ENCODE results near the gene NEURL1. TPM values are rescaled to one million over a fixed set of nuclear protein-coding genes. Genes with fewer than 3 reads are reported as not detected.
A peak's percentile ranks its signal among the peaks of the same experiment; 100 is the strongest.

Gene NEURL1
- total RNA-seq, 1 donor from 2014 or later, result 0.64 TPM

GRCh38 chr10:103554488-103555324, 61.2 kb downstream of the NEURL1 start:
- Histone ChIP-seq H3K9me3 (no peaks in the 10 kb centered on the region), H3K36me3 (no peaks in the 10 kb centered on the region), H3K4me1 (peaks cover 7% of the 10 kb centered on the region), H3K27ac (no peak overlapping the region), H3K4me3 (peak overlapping the region; percentile 39), H3K27me3 (peaks cover 13% of the 10 kb centered on the region)
- TF ChIP-seq, protein P1, sequence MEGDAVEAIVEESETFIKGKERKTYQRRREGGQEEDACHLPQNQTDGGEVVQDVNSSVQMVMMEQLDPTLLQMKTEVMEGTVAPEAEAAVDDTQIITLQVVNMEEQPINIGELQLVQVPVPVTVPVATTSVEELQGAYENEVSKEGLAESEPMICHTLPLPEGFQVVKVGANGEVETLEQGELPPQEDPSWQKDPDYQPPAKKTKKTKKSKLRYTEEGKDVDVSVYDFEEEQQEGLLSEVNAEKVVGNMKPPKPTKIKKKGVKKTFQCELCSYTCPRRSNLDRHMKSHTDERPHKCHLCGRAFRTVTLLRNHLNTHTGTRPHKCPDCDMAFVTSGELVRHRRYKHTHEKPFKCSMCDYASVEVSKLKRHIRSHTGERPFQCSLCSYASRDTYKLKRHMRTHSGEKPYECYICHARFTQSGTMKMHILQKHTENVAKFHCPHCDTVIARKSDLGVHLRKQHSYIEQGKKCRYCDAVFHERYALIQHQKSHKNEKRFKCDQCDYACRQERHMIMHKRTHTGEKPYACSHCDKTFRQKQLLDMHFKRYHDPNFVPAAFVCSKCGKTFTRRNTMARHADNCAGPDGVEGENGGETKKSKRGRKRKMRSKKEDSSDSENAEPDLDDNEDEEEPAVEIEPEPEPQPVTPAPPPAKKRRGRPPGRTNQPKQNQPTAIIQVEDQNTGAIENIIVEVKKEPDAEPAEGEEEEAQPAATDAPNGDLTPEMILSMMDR (IDR thresholded peaks at IDR 0.05), result no peak
- ATAC-seq, result peak; percentile 49
- intact Hi-C loops (cut with DNase I), result no loop called here
- DNase-seq, result no peak

DNA sequence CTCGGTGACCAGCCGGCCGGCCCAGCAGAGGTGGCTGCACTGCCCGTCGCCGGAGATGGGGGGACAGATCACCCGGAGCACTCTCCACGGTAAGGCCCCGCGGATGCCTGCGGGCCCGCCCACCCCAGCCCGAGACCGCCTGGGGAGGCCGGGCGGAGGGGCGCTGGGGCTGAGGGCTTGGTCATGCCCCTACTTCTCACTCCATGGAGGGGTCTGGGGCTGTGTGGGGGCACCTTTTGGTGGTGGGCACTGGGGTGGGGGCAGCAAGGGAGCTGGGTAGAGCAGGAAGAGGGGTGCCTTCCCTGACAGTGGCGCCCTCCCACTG, 61.8 kb downstream of the NEURL1 start:
- ATAC-seq (no peak), DNase-seq (no peak)
- Histone ChIP-seq H3K4me3 (peak overlapping the region; percentile 39), H3K36me3 (no peaks in the 10 kb centered on the region), H3K9me3 (no peaks in the 10 kb centered on the region), H3K27ac (no peak overlapping the region), H3K4me1 (peaks cover 7% of the 10 kb centered on the region), H3K27me3 (peaks cover 13% of the 10 kb centered on the region)
- TF ChIP-seq, protein P1 (IDR thresholded peaks at IDR 0.05), result no peak
- intact Hi-C loops (cut with DNase I), result no loop called here

DNA sequence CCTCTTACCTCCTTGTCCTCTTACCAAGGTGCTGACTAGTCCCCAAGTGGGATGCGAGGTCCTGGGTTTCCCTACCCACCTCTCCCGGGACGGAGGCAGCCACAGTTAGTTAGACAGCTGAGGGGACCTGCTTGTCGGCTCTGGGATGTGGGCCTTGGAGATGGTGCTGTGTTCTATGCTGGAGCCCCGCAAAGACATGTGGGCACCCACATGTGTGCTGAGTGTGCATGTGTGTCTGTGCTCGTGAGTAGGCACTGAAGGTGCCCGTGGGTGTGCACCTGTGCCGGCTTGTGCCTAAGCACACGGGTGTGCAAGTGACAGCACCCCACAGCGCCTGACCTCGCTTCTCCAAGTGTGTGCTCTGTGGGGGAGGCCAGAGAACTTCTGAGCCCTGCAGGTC, 62.2 kb downstream of the NEURL1 start:
- H3K9me3 ChIP-seq, result no peaks in the 10 kb centered on the region

GRCh38 chr10:103556383-103557007, 63.0 kb downstream of the NEURL1 start:
- intact Hi-C loops (cut with DNase I), result no loop called here
- Histone ChIP-seq H3K27ac (no peak overlapping the region), H3K9me3 (no peaks in the 10 kb centered on the region), H3K36me3 (no peaks in the 10 kb centered on the region), H3K4me1 (peaks cover 7% of the 10 kb centered on the region), H3K4me3 (no peak overlapping the region), H3K27me3 (peaks cover 13% of the 10 kb centered on the region)
- TF ChIP-seq, protein P1 (IDR thresholded peaks at IDR 0.05), result no peak
- DNase-seq (no peak), ATAC-seq (no peak)

More for the DNA sequence above, 62.2 kb downstream of the NEURL1 start:
- H3K4me1 ChIP-seq, result peaks cover 7% of the 10 kb centered on the region
- no peaks in the 10 kb centered on the region for H3K36me3 ChIP-seq
- DNase-seq, result no peak
- peaks cover 13% of the 10 kb centered on the region for H3K27me3 ChIP-seq
- peak overlapping the region; percentile 39 for H3K4me3 ChIP-seq
- intact Hi-C loops (cut with DNase I), result no loop called here
- no peak overlapping the region for H3K27ac ChIP-seq
- TF ChIP-seq, protein P1 (IDR thresholded peaks at IDR 0.05), result no peak
- no peak for ATAC-seq

- H3K4me3 ChIP-seq, result no peak overlapping the region
- DNase-seq, result no peak
- H3K27ac ChIP-seq, result no peak overlapping the region
- peaks cover 7% of the 10 kb centered on the region for H3K4me1 ChIP-seq
- intact Hi-C loops (cut with DNase I), result no loop called here
- ATAC-seq, result no peak
- peaks cover 13% of the 10 kb centered on the region for H3K27me3 ChIP-seq
- TF ChIP-seq, protein P1 (IDR thresholded peaks at IDR 0.05), result no peak
- no peaks in the 10 kb centered on the region for H3K9me3 ChIP-seq
- no peaks in the 10 kb centered on the region for H3K36me3 ChIP-seq
These were observed 64.0 kb downstream of the NEURL1 start for GRCh38 chr10:103557455-103557854.

Data from upper lobe of right lung (tissue), 1 donor.